Measurements from ENCODE around the gene KIAA0513. TPM values are rescaled to one million over a fixed set of nuclear protein-coding genes. Genes with fewer than 3 reads are reported as not detected.

KIAA0513 gene
- total and polyA plus RNA-seq, 2 of the 13 experiments (the other 11 are each of a cell fraction or from before 2014, with no cell fraction given) = 1.8 TPM

DNA sequence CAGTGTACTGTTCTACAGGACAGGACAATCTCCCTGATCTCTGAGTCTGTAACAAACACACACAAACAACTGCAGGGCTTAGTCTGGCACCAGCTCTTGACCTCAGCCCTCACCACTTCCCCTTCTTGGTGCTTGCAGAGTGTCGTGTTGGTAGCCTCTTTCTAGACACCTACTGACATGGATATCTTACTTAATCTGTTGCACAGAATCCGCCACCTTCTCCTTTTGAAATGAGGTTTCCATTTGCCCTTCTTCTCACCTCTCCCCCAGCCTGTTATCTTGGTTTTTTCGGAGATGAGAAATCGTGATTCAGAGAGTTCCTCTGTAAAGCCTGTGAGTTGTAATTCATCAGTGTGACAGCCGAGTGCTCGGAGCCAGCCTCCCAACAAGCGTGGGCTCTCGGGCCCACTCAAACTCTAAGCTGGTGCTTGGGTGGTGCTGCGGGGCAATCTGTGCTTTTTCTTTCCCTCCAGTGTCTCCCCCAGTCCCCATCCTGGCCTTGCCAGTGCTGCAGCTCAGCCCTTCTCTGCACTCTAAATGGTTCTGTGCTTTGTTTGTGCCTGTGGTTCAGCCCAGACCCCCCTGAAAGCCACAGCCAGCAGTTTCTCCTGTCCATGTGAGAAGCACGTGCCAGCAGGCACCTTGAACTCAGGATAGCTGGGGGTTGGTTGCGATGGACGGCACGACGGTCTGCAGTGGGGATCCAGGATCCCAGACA lies 28.1 kb downstream of the KIAA0513 start (continued):
- TF ChIP-seq ZSCAN29 (CRISPR knock-in tag; conservative IDR thresholded peaks at IDR 0.05) (peak; percentile 76; the same call in 1 of the 2 replicates), SKI (IDR thresholded peaks at IDR 0.05; ENCODE audit: partially characterized antibody) (no peak), ZNF879 (CRISPR knock-in tag; IDR thresholded peaks at IDR 0.05) (peak; percentile 71; the same call in 1 of the 2 replicates), RFXAP (CRISPR knock-in tag; IDR thresholded peaks at IDR 0.05; ENCODE audit: borderline replicate concordance) (peak; percentile 57; the same call in 1 of the 2 replicates), SRSF4 (IDR thresholded peaks at IDR 0.05; ENCODE audit: low read depth, low read length, poor library complexity, severe bottlenecking) (no peak), ZNF530 (CRISPR knock-in tag; IDR thresholded peaks at IDR 0.05; ENCODE audit: low read depth) (no peak), HMG20B (CRISPR knock-in tag; conservative IDR thresholded peaks at IDR 0.05) (no peak), ZNF546 (CRISPR knock-in tag; conservative IDR thresholded peaks at IDR 0.05) (no peak), ZNF556 (CRISPR knock-in tag; IDR thresholded peaks at IDR 0.05; ENCODE audit: borderline replicate concordance) (peak; percentile 76; the same call in 1 of the 2 replicates), ZNF274 (CRISPR knock-in tag; IDR thresholded peaks at IDR 0.05) (peak; percentile 19; the same call in 1 of the 2 replicates), ZFX (CRISPR knock-in tag; IDR thresholded peaks at IDR 0.05; ENCODE audit: low read depth) (peak; percentile 42; the same call in 1 of the 2 replicates), ZNF251 (CRISPR knock-in tag; IDR thresholded peaks at IDR 0.05) (no peak; the same call in none of the 2 replicates), ETV5 (CRISPR knock-in tag; IDR thresholded peaks at IDR 0.05; ENCODE audit: borderline replicate concordance) (no peak), ZSCAN25 (CRISPR knock-in tag; IDR thresholded peaks at IDR 0.05) (no peak), ZNF101 (CRISPR knock-in tag; IDR thresholded peaks at IDR 0.05; ENCODE audit: borderline replicate concordance, low read depth) (no peak)
- TF ChIP-seq, protein P1, sequence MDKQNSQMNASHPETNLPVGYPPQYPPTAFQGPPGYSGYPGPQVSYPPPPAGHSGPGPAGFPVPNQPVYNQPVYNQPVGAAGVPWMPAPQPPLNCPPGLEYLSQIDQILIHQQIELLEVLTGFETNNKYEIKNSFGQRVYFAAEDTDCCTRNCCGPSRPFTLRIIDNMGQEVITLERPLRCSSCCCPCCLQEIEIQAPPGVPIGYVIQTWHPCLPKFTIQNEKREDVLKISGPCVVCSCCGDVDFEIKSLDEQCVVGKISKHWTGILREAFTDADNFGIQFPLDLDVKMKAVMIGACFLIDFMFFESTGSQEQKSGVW (CRISPR knock-in tag; IDR thresholded peaks at IDR 0.05; ENCODE audit: borderline replicate concordance) = no peak
- TF ChIP-seq, protein P2, sequence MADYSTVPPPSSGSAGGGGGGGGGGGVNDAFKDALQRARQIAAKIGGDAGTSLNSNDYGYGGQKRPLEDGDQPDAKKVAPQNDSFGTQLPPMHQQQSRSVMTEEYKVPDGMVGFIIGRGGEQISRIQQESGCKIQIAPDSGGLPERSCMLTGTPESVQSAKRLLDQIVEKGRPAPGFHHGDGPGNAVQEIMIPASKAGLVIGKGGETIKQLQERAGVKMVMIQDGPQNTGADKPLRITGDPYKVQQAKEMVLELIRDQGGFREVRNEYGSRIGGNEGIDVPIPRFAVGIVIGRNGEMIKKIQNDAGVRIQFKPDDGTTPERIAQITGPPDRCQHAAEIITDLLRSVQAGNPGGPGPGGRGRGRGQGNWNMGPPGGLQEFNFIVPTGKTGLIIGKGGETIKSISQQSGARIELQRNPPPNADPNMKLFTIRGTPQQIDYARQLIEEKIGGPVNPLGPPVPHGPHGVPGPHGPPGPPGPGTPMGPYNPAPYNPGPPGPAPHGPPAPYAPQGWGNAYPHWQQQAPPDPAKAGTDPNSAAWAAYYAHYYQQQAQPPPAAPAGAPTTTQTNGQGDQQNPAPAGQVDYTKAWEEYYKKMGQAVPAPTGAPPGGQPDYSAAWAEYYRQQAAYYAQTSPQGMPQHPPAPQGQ (CRISPR knock-in tag; IDR thresholded peaks at IDR 0.05; ENCODE audit: borderline replicate concordance) = no peak
- TF ChIP-seq, protein P3, sequence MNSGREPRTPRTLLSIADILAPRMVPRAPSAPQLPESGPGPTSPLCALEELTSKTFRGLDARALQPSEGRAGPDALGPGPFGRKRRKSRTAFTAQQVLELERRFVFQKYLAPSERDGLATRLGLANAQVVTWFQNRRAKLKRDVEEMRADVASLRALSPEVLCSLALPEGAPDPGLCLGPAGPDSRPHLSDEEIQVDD (CRISPR knock-in tag; IDR thresholded peaks at IDR 0.05; ENCODE audit: borderline replicate concordance) = no peak
- TF ChIP-seq, protein P4, sequence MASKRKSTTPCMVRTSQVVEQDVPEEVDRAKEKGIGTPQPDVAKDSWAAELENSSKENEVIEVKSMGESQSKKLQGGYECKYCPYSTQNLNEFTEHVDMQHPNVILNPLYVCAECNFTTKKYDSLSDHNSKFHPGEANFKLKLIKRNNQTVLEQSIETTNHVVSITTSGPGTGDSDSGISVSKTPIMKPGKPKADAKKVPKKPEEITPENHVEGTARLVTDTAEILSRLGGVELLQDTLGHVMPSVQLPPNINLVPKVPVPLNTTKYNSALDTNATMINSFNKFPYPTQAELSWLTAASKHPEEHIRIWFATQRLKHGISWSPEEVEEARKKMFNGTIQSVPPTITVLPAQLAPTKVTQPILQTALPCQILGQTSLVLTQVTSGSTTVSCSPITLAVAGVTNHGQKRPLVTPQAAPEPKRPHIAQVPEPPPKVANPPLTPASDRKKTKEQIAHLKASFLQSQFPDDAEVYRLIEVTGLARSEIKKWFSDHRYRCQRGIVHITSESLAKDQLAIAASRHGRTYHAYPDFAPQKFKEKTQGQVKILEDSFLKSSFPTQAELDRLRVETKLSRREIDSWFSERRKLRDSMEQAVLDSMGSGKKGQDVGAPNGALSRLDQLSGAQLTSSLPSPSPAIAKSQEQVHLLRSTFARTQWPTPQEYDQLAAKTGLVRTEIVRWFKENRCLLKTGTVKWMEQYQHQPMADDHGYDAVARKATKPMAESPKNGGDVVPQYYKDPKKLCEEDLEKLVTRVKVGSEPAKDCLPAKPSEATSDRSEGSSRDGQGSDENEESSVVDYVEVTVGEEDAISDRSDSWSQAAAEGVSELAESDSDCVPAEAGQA (IDR thresholded peaks at IDR 0.05; ENCODE audit: low read depth) = no peak
- TF ChIP-seq, protein P4 (CRISPR knock-in tag; IDR thresholded peaks at IDR 0.05; ENCODE audit: borderline replicate concordance) = no peak

All from HepG2 (cell line).